Nephron progenitor cell (in vitro differentiated cells): Measurements from ENCODE around the gene CD44.

Source experiments
- DNase-seq: peaks from one replicate; pipeline ENCODE4 v3.0.0; 2021
- H3K27ac Mint-ChIP-seq: 2 replicates; pipeline ENCODE4 v1.8.0; 2021; ENCODE audit warnings: mild to moderate bottlenecking, moderate library complexity, mixed read lengths
- H3K27me3 Mint-ChIP-seq: 2 replicates; pipeline ENCODE4 v1.8.0; 2021; ENCODE audit warnings: mild to moderate bottlenecking, low read depth, mixed read lengths; ENCODE audit not compliant: poor library complexity
- H3K36me3 Mint-ChIP-seq: 2 replicates; pipeline ENCODE4 v1.8.0; 2021; ENCODE audit warnings: low read depth, mixed read lengths
- H3K4me1 Mint-ChIP-seq: 2 replicates; pipeline ENCODE4 v1.8.0; 2021; ENCODE audit warnings: mixed read lengths
- H3K4me3 Mint-ChIP-seq: 2 replicates; pipeline ENCODE4 v1.8.0; 2021; ENCODE audit warnings: mild to moderate bottlenecking, moderate library complexity, mixed read lengths
- H3K9me3 Mint-ChIP-seq: 2 replicates; pipeline ENCODE4 v1.8.0; 2021; ENCODE audit warnings: mild to moderate bottlenecking, moderate library complexity, mixed read lengths
- CTCF ChIP-seq: fragments of 200-600 bp; sonication (generic); IDR thresholded peaks from 2 replicates; pipeline ENCODE4 v1.5.0; 2021; ENCODE audit warnings: antibody characterized with exemption

CD44 gene

GRCh38 chr11:35138058-35138457 lies 913 bp upstream of the CD44 start:
- H3K27me3 Mint-ChIP-seq, result peaks cover 33% of the 10 kb centered on the region
- no peaks in the 10 kb centered on the region for H3K9me3 Mint-ChIP-seq
- H3K36me3 Mint-ChIP-seq, result no peaks in the 10 kb centered on the region
- H3K27ac Mint-ChIP-seq, result no peak overlapping the region
- no peak for DNase-seq
- peak overlapping the region; percentile 78 for H3K4me3 Mint-ChIP-seq
- no peak for TF ChIP-seq CTCF
- H3K4me1 Mint-ChIP-seq, result peaks cover 19% of the 10 kb centered on the region

- Mint-ChIP-seq H3K27ac (no peak overlapping the region), H3K4me1 (peaks cover 19% of the 10 kb centered on the region), H3K27me3 (peaks cover 35% of the 10 kb centered on the region), H3K4me3 (peak overlapping the region; percentile 78), H3K36me3 (no peaks in the 10 kb centered on the region), H3K9me3 (no peaks in the 10 kb centered on the region)
- no peak for DNase-seq
- no peak for TF ChIP-seq CTCF
These were observed 397 bp upstream of the CD44 start for GRCh38 chr11:35138606-35138942.

- Mint-ChIP-seq H3K9me3 (no peaks in the 10 kb centered on the region), H3K4me3 (peak overlapping the region; percentile 78), H3K36me3 (no peaks in the 10 kb centered on the region), H3K27me3 (peaks cover 35% of the 10 kb centered on the region), H3K4me1 (peaks cover 15% of the 10 kb centered on the region), H3K27ac (no peak overlapping the region)
- DNase-seq, result no peak
- TF ChIP-seq CTCF, result no peak
These were observed 831 bp downstream of the CD44 start for GRCh38 chr11:35139722-35140282.

- Mint-ChIP-seq H3K4me1 (peaks cover 13% of the 10 kb centered on the region), H3K4me3 (no peak overlapping the region), H3K9me3 (no peaks in the 10 kb centered on the region), H3K27me3 (peaks cover 35% of the 10 kb centered on the region), H3K27ac (no peak overlapping the region), H3K36me3 (no peaks in the 10 kb centered on the region)
- DNase-seq, result no peak
- no peak for TF ChIP-seq CTCF
These were observed 2.1 kb downstream of the CD44 start for GRCh38 chr11:35141071-35141470.

- DNase-seq, result no peak
- H3K9me3 Mint-ChIP-seq, result no peaks in the 10 kb centered on the region
- peaks cover 35% of the 10 kb centered on the region for H3K27me3 Mint-ChIP-seq
- H3K4me3 Mint-ChIP-seq, result no peak overlapping the region
- no peaks in the 10 kb centered on the region for H3K36me3 Mint-ChIP-seq
- H3K4me1 Mint-ChIP-seq, result peaks cover 13% of the 10 kb centered on the region
- TF ChIP-seq CTCF, result no peak
- no peak overlapping the region for H3K27ac Mint-ChIP-seq
These were observed 2.6 kb downstream of the CD44 start for GRCh38 chr11:35141571-35141971.

- no peak for TF ChIP-seq CTCF
- peaks cover 13% of the 10 kb centered on the region for H3K4me1 Mint-ChIP-seq
- no peaks in the 10 kb centered on the region for H3K9me3 Mint-ChIP-seq
- DNase-seq, result no peak
- H3K4me3 Mint-ChIP-seq, result no peak overlapping the region
- H3K27ac Mint-ChIP-seq, result no peak overlapping the region
- no peaks in the 10 kb centered on the region for H3K36me3 Mint-ChIP-seq
- H3K27me3 Mint-ChIP-seq, result peaks cover 31% of the 10 kb centered on the region
These were observed 3.6 kb downstream of the CD44 start for GRCh38 chr11:35142481-35143075.
